Activated CD8-positive, alpha-beta memory T cell treated with anti-CD3 and anti-CD28 coated beads, Interleukin-2, amount 50 U/mL, for 24 hours (primary cell): ENCODE measurements around the gene MPPE1.
"Not testable (repeated sequence)": the region's sequence is repeated elsewhere in the genome, so short reads cannot be mapped to it uniquely, and the experiment has no call there.

Experiments used
- DNase-seq: peaks from one replicate; pipeline ENCODE4 v3.0.0-alpha.2; 2020; ENCODE audit errors: extremely low read depth

MPPE1 gene

GRCh38 chr18:11857177-11857887 is 50.8 kb downstream of the MPPE1 start:
- no peak for DNase-seq

- DNase-seq, result not testable (repeated sequence)
Observed at GRCh38 chr18:11854554-11854953, 53.6 kb downstream of the MPPE1 start.

DNA sequence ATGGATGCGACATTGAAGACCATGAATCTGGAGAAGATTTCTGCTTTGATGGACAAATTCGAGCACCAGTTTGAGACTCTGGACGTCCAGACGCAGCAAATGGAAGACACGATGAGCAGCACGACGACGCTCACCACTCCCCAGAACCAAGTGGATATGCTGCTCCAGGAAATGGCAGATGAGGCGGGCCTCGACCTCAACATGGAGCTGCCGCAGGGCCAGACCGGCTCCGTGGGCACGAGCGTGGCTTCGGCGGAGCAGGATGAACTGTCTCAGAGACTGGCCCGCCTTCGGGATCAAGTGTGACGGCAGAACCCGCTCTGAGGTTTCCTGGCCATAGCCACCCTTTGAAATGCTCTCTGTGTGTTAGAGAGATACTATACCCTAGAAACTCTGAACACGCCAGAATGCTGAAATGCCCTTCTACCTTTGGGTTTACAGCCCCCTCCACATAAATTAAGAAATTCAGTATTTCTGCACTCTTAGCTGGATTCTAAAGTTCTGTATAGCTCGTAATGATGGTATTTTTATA is 56.2 kb downstream of the MPPE1 start:
- DNase-seq, result no peak

- peak; percentile 87 for DNase-seq
Observed at GRCh38 chr18:11851146-11851805, 56.8 kb downstream of the MPPE1 start, which contains the start of gene CHMP1B. Gene CHMP1B, plus strand, starts transcription at chr18:11851413. Its CDS starts 99 bp downstream, at chr18:11851512.

DNA sequence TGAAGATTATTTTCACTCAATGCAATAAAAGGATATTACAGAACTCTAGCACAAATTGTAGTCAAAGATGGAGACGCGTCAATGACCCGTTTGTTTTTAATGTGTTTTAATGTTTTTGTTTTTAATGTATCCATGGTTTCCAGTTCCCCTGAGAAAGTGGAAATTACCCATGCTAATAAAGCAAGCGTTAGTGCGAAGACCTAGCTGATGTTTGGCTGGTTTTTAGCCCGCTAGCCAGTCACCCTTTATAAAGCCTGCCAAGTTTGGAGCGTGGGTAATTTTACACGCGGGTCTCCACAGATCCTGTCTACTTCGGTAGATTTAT is 57.3 kb downstream of the MPPE1 start:
- no peak for DNase-seq

DNA sequence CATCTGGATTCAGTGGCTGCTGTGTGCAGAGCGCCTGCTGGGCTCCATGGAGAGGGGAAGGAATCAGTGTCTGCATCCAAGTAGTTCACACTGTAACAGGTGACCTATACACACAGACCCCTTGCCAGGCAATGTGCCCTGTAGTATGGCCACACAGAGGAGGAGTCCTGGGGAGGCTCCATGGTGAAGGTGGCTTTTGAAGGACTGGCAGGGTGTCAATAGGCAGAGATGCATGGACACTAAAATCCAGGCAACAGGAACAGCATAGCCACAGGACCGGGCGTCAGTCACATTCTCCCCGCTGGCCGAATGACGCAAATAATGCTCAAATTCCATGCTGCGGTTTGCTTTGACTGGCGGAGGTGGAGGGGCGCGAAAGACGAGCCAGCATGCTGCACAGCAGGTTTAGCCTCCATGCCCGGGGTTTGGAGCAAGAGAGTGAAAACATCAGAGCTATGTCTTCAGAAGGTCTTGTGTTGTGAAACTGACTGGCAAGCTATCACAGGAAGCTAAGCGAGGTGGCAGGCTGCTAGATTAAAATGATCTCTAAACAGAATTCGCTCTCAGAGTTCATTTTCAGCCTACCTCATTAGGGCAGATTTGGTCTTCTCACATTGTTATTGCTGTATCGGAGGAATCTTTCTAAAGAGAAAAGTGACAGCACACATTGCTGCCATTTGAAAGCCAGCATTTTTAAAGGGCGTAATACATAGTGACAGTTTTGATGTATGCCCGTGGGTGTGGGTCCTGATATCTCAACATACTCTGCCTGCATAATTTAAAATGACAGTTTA is 58.1 kb downstream of the MPPE1 start:
- no peak for DNase-seq

- DNase-seq, result no peak
Observed at GRCh38 chr18:11849279-11849678, 58.8 kb downstream of the MPPE1 start.

DNA sequence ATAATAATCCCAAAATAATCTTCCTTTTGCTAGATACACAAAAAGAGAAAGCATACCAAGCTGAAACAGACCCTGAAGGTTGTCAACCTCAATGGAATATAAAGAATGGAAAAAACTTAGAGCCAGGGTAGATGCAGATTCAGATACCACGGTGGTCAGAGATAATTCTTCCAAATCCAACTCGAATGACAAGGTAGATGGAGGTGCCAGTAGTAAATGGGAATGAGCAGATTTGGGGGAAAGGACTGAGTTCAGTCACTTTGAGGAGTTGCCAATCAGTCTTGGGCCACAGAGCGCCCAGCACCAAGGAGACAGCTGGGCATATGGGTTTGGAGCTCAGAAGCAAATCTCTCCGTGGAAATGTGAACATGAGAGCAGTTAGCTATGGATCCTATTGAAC is 60.3 kb downstream of the MPPE1 start:
- no peak for DNase-seq

- no peak for DNase-seq
Observed at GRCh38 chr18:11845654-11846053, 62.5 kb downstream of the MPPE1 start.

GRCh38 chr18:11844436-11844835 is 63.7 kb downstream of the MPPE1 start:
- DNase-seq, result no peak

DNA sequence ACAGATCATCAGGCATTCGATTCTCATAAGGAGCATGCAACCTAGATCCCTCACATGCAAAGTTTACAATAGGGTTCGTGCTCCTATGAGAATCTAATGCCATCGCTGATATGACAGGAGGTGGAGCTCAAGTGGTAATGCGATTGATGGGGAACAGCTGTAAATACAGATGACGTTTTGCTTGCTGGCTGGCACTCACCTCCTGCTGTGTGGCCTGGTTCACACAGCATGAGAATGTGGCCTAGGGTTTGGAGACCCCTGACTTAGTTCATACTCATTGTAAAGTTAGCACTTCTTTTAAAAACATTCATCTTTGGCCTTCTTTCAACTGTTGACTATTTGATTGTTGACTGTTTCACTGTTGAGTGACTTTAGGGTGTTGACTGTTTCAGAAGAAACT is 65.6 kb downstream of the MPPE1 start:
- DNase-seq, result no peak

DNA sequence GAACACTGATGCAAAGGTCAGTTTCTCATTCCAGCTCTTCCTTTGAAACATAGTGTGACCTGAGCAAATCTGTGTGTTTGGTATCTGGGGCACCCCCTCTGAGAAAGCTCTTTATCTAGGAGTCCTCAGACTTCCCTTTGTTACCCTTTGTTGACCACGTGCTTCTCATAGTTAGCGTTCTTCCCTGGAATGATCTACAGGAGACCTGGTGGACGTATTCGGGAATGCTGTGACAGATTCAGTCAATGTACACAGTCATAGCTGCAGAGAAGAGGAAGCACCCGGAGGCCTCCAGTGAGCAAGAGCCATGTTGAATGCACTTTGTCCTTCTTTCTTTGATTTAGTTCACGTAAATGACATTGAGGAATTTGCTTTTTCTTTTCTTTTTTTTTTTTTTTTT is 67.6 kb downstream of the MPPE1 start:
- no peak for DNase-seq

- no peak for DNase-seq
Observed at GRCh38 chr18:11839556-11839955, 68.6 kb downstream of the MPPE1 start.

GRCh38 chr18:11834772-11835171 is 73.3 kb downstream of the MPPE1 start:
- DNase-seq, result no peak
